NK-92 (cell line): ENCODE data around the gene DNAJB13.
"Not testable (repeated sequence)": the region's sequence is repeated elsewhere in the genome, so short reads cannot be mapped to it uniquely, and the experiment has no call there.

Source experiments
- DNase-seq: peaks from one replicate; lab custom pipeline; 2025; ENCODE audit not compliant: unreplicated experiment; lab: John Stamatoyannopoulos, UW

Gene DNAJB13

GRCh38 chr11:73950869-73951710, at the start of gene DNAJB13:
DNAJB13 (plus strand) TSS chr11:73951026; CDS start chr11:73951070, 44 bp downstream.
- no peak for DNase-seq

GRCh38 chr11:73902303-73902702, 48.5 kb upstream of the DNAJB13 start:
- DNase-seq: no peak

GRCh38 chr11:73907191-73907590, 43.6 kb upstream of the DNAJB13 start:
- DNase-seq: no peak

- DNase-seq: no peak
Observed at GRCh38 chr11:73912026-73912425, 38.8 kb upstream of the DNAJB13 start.

GRCh38 chr11:73913472-73913871, 37.4 kb upstream of the DNAJB13 start:
- no peak for DNase-seq

GRCh38 chr11:73914284-73914683, 36.5 kb upstream of the DNAJB13 start:
- no peak for DNase-seq

- no peak for DNase-seq
Observed at GRCh38 chr11:73916435-73916834, 34.4 kb upstream of the DNAJB13 start.

GRCh38 chr11:73921180-73921579, 29.6 kb upstream of the DNAJB13 start:
- DNase-seq: no peak

- DNase-seq: no peak
Observed at GRCh38 chr11:73929388-73929787, 21.4 kb upstream of the DNAJB13 start.

- no peak for DNase-seq
Observed at GRCh38 chr11:73931039-73931645, 19.7 kb upstream of the DNAJB13 start.

- no peak for DNase-seq
Observed at GRCh38 chr11:73931951-73932350, 18.9 kb upstream of the DNAJB13 start.

- DNase-seq: no peak
Observed at GRCh38 chr11:73932781-73933180, 18.0 kb upstream of the DNAJB13 start.

GRCh38 chr11:73936047-73936446, 14.8 kb upstream of the DNAJB13 start:
- not testable (repeated sequence) for DNase-seq

GRCh38 chr11:73939096-73939495, 11.7 kb upstream of the DNAJB13 start:
- no peak for DNase-seq

- no peak for DNase-seq
Observed at GRCh38 chr11:73940801-73941570, 9.8 kb upstream of the DNAJB13 start.

- no peak for DNase-seq
Observed at GRCh38 chr11:73942010-73942409, 8.8 kb upstream of the DNAJB13 start.

- no peak for DNase-seq
Observed at GRCh38 chr11:73944085-73944484, 6.7 kb upstream of the DNAJB13 start.

- DNase-seq: no peak
Observed at GRCh38 chr11:73944901-73945300, 5.9 kb upstream of the DNAJB13 start.

- no peak for DNase-seq
Observed at GRCh38 chr11:73945396-73945795, 5.4 kb upstream of the DNAJB13 start.

- no peak for DNase-seq
Observed at GRCh38 chr11:73946798-73947458, 3.9 kb upstream of the DNAJB13 start.

GRCh38 chr11:73949246-73949645, 1.6 kb upstream of the DNAJB13 start:
- DNase-seq: no peak
